Measurements from ENCODE around the gene EGFR. TPM values are rescaled to one million over a fixed set of nuclear protein-coding genes. Genes with fewer than 3 reads are reported as not detected.

The EGFR gene
- polyA plus RNA-seq, 2 of the 4 experiments (the other 2 are of a cell fraction) = 59.5 to 63.8 TPM

DNA sequence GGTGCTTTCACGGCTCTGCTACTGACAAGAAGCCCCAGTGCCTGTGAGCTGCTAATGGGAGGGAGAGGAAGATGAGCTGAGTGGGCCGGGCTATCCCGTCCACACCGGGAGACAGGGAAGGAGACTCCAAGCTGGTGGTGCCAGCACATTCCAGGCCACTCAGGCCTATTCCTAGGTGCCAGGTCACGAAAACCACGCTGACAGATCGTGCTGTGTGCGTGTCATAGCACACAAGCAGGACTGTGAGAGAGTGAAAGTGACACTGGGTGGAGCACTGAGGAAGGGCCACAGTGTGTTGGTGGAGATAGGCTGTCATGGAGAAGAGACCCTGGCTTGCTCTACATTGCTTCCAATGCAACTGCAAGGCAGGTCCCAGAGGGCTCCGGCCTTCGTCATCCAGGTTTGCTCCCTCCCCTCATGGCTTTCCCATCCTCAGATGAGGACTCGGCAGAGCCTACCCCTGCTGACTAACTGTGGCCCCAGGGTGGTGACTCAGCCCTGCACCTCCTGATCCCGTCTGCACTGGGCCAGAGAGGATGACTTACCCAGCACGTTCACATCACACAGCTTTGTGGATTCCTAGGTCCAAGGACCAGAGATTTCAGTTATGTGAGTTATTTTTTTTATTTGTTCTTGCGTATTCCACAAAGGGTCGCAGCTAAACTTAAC, 167.3 kb downstream of the EGFR start (continued):
- TF ChIP-seq, protein P1, sequence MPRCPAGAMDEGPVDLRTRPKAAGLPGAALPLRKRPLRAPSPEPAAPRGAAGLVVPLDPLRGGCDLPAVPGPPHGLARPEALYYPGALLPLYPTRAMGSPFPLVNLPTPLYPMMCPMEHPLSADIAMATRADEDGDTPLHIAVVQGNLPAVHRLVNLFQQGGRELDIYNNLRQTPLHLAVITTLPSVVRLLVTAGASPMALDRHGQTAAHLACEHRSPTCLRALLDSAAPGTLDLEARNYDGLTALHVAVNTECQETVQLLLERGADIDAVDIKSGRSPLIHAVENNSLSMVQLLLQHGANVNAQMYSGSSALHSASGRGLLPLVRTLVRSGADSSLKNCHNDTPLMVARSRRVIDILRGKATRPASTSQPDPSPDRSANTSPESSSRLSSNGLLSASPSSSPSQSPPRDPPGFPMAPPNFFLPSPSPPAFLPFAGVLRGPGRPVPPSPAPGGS (IDR thresholded peaks at IDR 0.05) = no peak
- peak; percentile 18; the same call in 1 of the 2 replicates for TF ChIP-seq GATA3 (IDR thresholded peaks at IDR 0.05; ENCODE audit: borderline replicate concordance)

DNA sequence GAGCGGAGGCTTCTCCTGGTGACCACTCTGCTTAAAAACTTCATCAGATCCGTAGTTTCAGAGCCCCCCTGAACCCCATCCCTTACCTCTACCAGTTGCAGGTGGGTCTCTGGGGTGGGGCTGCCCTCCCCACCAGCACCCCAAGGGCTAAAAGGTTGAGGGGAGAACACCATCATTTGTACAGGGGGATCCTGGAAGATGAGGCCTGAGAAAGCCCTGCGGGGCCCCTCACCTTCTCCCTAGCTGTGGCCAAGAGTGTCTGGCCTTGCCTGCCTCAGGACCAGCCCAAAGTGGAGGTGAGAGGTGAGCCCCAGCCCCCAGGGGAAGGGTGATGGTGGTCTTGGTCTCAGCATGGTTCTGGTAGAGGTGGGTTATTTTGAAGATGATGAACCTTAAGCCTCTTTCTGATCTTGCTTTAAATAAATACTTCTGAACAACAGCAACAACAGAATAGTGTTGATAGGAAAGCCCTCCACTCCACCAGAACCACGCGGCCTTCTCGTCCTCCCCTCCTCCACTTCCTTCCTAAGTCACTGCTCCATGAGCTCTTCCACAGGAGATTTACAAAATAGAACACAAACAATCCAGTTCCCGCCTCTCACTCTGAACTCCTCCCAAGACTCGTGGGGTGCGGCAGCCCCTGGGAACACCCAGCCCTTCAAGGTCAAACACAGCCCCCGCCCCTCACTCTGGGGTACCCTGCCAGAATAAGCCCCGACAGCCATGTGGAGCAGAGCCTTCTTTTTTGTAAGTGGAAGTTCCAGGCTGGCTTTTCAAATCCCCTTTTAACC, 169.1 kb downstream of the EGFR start:
- Histone ChIP-seq H3K9me3 (no peaks in the 10 kb centered on the region), H3K27ac (peak overlapping the region; percentile 21 to 92; a peak in 4 of 6 replicates), H3K4me2 (no peak overlapping the region), H3K4me3 (no peak overlapping the region), H3K4me1 (peaks cover 52% of the 10 kb centered on the region)
- ChIA-PET POLR2A (no interaction called here), CTCF (interaction anchor here (1.8 to 5.3 kb wide), 3 partner anchors 67 to 399 kb away, joined by 3 to 44 read pairs (median 4); no protein-coding TSS in a partner anchor)
- no peak for ATAC-seq
- FAIRE-seq = no peak
- DNase-seq (ENCODE audit: low read depth in 1 of 2, low spot score in 1 of 2) = no peak
- 87% methylated on average over 10 of the region's 11 CpGs for WGBS (ENCODE audit: missing lambda C conversion rate)
- no peak for TF ChIP-seq PHF8 (IDR thresholded peaks at IDR 0.05; ENCODE audit: borderline replicate concordance, low read depth)
- no peak for TF ChIP-seq FOSB (CRISPR knock-in tag; IDR thresholded peaks at IDR 0.05)
- no peak for TF ChIP-seq KDM1A (IDR thresholded peaks at IDR 0.05; ENCODE audit: low read depth)
- TF ChIP-seq, protein P2, sequence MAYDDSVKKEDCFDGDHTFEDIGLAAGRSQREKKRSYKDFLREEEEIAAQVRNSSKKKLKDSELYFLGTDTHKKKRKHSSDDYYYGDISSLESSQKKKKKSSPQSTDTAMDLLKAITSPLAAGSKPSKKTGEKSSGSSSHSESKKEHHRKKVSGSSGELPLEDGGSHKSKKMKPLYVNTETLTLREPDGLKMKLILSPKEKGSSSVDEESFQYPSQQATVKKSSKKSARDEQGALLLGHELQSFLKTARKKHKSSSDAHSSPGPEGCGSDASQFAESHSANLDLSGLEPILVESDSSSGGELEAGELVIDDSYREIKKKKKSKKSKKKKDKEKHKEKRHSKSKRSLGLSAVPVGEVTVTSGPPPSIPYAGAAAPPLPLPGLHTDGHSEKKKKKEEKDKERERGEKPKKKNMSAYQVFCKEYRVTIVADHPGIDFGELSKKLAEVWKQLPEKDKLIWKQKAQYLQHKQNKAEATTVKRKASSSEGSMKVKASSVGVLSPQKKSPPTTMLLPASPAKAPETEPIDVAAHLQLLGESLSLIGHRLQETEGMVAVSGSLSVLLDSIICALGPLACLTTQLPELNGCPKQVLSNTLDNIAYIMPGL (CRISPR knock-in tag; IDR thresholded peaks at IDR 0.05; ENCODE audit: borderline replicate concordance) = no peak
- TF ChIP-seq CEBPB (IDR thresholded peaks at IDR 0.05) = no peak
- TF ChIP-seq RCOR1 (IDR thresholded peaks at IDR 0.05; ENCODE audit: low read depth, low read length) = no peak
- TF ChIP-seq SREBF2 (IDR thresholded peaks at IDR 0.05) = no peak

DNA sequence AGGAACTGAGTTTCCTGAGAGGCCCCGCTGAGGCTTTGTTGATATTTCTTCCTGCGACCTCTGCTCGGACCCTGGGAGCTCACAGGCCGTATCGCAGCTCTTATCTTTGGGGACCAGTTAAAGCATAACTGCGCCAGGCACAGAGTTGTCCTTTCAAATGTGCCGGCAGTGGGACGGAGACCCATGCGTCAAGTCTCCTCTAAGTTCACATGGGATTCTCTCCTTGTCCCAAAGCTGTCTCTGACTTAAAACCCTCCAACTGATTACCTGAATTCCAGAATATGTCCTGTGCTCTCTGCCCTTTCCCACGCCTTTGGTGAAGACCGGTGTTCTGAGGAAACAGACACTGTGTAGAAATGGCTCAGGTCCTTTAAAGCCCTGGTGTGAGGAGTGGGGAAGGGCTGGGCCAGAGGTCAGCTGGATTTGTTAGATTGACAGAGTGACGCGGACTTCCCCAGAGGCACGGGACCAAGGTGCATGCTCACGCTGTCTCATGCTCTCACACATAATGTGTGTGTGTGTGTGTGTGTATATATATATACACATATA, 169.8 kb downstream of the EGFR start:
- CTCF ChIA-PET = interaction anchor here (5.3 kb wide), 1 partner anchor 66 kb away, joined by 44 read pairs; no protein-coding TSS in a partner anchor

DNA sequence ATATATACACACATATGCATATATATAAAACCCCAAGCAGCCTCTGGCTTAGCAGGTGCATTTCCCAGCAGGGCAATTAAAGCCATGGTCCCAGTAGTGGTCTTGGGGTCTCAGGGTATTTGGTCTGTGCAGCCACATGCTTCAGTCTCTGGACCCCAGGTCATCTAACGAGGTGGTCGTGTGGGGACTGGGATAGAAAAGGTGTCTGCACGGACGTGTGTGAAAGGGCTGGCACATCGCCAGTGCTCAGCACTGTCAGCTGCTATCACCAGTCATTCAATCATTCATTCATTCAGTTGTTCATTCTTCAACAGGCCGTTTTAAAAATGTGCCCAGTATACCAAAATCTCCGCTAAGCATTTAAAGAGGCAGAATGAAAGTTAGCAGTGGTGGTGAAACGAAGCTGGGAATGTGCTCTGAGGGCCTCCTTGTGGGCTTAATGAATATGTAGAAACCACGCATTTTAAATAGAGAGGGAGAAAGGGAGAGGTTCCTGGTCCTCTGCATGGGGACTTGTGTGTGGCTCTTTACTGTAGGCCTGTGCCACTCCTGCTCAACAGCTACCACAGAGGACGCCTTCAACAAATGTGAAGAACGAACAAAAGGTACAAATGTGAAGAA, 170.4 kb downstream of the EGFR start:
- FAIRE-seq (no peak), DNase-seq (ENCODE audit: low read depth in 1 of 2, low spot score in 1 of 2) (no peak), ATAC-seq (no peak)
- ChIA-PET CTCF (interaction anchor here (1.1 to 5.3 kb wide), 2 partner anchors 65 to 414 kb away, joined by 3 to 44 read pairs; no protein-coding TSS in a partner anchor), POLR2A (no interaction called here)
- 87% methylated on average over 11 of the region's 11 CpGs for WGBS (ENCODE audit: missing lambda C conversion rate)
- Histone ChIP-seq H3K4me2 (no peak overlapping the region), H3K4me3 (no peak overlapping the region), H3K4me1 (peaks cover 52% of the 10 kb centered on the region), H3K27ac (peak overlapping the region in 1 of 2 experiments; percentile 33; a peak in 2 of 6 replicates), H3K9me3 (no peaks in the 10 kb centered on the region)
- no peak for TF ChIP-seq CEBPB (IDR thresholded peaks at IDR 0.05)
- TF ChIP-seq, protein P3, sequence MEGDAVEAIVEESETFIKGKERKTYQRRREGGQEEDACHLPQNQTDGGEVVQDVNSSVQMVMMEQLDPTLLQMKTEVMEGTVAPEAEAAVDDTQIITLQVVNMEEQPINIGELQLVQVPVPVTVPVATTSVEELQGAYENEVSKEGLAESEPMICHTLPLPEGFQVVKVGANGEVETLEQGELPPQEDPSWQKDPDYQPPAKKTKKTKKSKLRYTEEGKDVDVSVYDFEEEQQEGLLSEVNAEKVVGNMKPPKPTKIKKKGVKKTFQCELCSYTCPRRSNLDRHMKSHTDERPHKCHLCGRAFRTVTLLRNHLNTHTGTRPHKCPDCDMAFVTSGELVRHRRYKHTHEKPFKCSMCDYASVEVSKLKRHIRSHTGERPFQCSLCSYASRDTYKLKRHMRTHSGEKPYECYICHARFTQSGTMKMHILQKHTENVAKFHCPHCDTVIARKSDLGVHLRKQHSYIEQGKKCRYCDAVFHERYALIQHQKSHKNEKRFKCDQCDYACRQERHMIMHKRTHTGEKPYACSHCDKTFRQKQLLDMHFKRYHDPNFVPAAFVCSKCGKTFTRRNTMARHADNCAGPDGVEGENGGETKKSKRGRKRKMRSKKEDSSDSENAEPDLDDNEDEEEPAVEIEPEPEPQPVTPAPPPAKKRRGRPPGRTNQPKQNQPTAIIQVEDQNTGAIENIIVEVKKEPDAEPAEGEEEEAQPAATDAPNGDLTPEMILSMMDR (IDR thresholded peaks at IDR 0.05) = no peak
- no peak for TF ChIP-seq ESRRA (IDR thresholded peaks at IDR 0.05; ENCODE audit: borderline replicate concordance, low read length)
- no peak for TF ChIP-seq NR3C1 (IDR thresholded peaks at IDR 0.05)
- TF ChIP-seq GATA3 (IDR thresholded peaks at IDR 0.05; ENCODE audit: borderline replicate concordance) = no peak
- no peak for TF ChIP-seq RNF2 (IDR thresholded peaks at IDR 0.05; ENCODE audit: borderline replicate concordance, low read depth)
- TF ChIP-seq FOSB (CRISPR knock-in tag; IDR thresholded peaks at IDR 0.05) = no peak
- no peak for TF ChIP-seq TP53 (CRISPR knock-in tag; IDR thresholded peaks at IDR 0.05)
- no peak for TF ChIP-seq POLR2AphosphoS2 (conservative IDR thresholded peaks at IDR 0.05; ENCODE audit: low read length)

More for the DNA sequence above, 169.8 kb downstream of the EGFR start:
- DNase-seq (ENCODE audit: low read depth in 1 of 2, low spot score in 1 of 2) (no peak), FAIRE-seq (no peak), ATAC-seq (no peak)
- Histone ChIP-seq H3K4me1 (peaks cover 54% of the 10 kb centered on the region), H3K4me3 (no peak overlapping the region), H3K9me3 (no peaks in the 10 kb centered on the region), H3K4me2 (no peak overlapping the region), H3K27ac (peak overlapping the region in 1 of 2 experiments; percentile 92; a peak in 3 of 6 replicates)
- TF ChIP-seq BHLHE40 (IDR thresholded peaks at IDR 0.05; ENCODE audit: low read depth, low read length) (no peak), JUN (IDR thresholded peaks at IDR 0.05) (no peak), GATA3 (IDR thresholded peaks at IDR 0.05; ENCODE audit: borderline replicate concordance) (no peak), HDAC2 (IDR thresholded peaks at IDR 0.05) (no peak), CHD4 (IDR thresholded peaks at IDR 0.05; ENCODE audit: borderline replicate concordance) (no peak), RCOR1 (IDR thresholded peaks at IDR 0.05; ENCODE audit: low read depth, low read length) (no peak), CBX8 (IDR thresholded peaks at IDR 0.05) (no peak), RAD21 (conservative IDR thresholded peaks at IDR 0.05 in 1 of 2, IDR thresholded peaks at IDR 0.05 in 1 of 2) (no peak)
- 88% methylated on average over 15 of the region's 15 CpGs for WGBS (ENCODE audit: missing lambda C conversion rate)
- POLR2A ChIA-PET = no interaction called here

Data from A549 (cell line).